Stimulated activated naive CD8-positive, alpha-beta T cell treated with anti-CD3 and anti-CD28 coated beads, Interleukin-15, Interleukin-2, amounts not matched to agents 100 ng/mL and 50 ng/mL, for 24 hours (primary cell): Measurements from ENCODE around the gene PDK2.

Experiments
- H3K27ac Mint-ChIP-seq: one replicate; pipeline ENCODE4 v1.8.0; 2021; ENCODE audit warnings: mild to moderate bottlenecking, mixed read lengths
- H3K27me3 Mint-ChIP-seq: one replicate; pipeline ENCODE4 v1.8.0; 2021; ENCODE audit warnings: mixed read lengths
- H3K36me3 Mint-ChIP-seq: one replicate; pipeline ENCODE4 v1.8.0; 2021; ENCODE audit warnings: low read depth, mixed read lengths
- H3K4me1 Mint-ChIP-seq: one replicate; pipeline ENCODE4 v1.8.0; 2021; ENCODE audit warnings: low read depth, mixed read lengths
- H3K4me3 Mint-ChIP-seq: one replicate; pipeline ENCODE4 v1.8.0; 2021; ENCODE audit warnings: mild to moderate bottlenecking, mixed read lengths
- H3K9me3 Mint-ChIP-seq: one replicate; pipeline ENCODE4 v1.8.0; 2021; ENCODE audit warnings: mixed read lengths

Gene PDK2

GRCh38 chr17:50097926-50098325 is 2.8 kb downstream of the PDK2 start:
- Mint-ChIP-seq H3K27me3 (no peaks in the 10 kb centered on the region), H3K27ac (no peak overlapping the region), H3K9me3 (no peaks in the 10 kb centered on the region), H3K4me1 (peaks cover 31% of the 10 kb centered on the region), H3K36me3 (no peaks in the 10 kb centered on the region), H3K4me3 (no peak overlapping the region)

GRCh38 chr17:50098583-50098982 is 3.4 kb downstream of the PDK2 start:
- Mint-ChIP-seq H3K4me3 (no peak overlapping the region), H3K9me3 (no peaks in the 10 kb centered on the region), H3K27me3 (no peaks in the 10 kb centered on the region), H3K27ac (no peak overlapping the region), H3K4me1 (peaks cover 31% of the 10 kb centered on the region), H3K36me3 (no peaks in the 10 kb centered on the region)

DNA sequence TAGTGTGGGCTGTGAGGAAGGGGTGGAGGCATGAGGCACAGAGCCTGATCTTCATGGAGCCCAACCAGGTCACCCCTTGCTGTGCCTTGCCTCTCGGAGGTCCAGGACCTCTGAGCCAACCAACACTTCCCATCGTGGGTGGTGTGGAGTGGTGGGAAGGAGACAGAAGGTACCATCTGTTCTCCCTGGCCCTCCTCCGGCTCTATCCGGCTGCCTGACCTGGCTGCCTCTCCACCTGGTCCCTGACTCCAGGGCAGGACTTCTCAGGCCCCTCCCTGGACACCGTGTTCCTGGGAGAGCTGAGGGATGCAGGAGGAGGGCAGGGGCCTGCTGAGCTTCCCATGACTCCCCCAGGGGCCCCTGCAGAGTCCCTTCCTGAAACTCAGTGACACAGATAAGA is 3.9 kb downstream of the PDK2 start:
- peaks cover 30% of the 10 kb centered on the region for H3K4me1 Mint-ChIP-seq
- no peaks in the 10 kb centered on the region for H3K9me3 Mint-ChIP-seq
- no peak overlapping the region for H3K27ac Mint-ChIP-seq
- no peaks in the 10 kb centered on the region for H3K27me3 Mint-ChIP-seq
- H3K4me3 Mint-ChIP-seq = no peak overlapping the region
- H3K36me3 Mint-ChIP-seq = no peaks in the 10 kb centered on the region

- Mint-ChIP-seq H3K36me3 (no peaks in the 10 kb centered on the region), H3K27ac (no peak overlapping the region), H3K4me3 (no peak overlapping the region), H3K4me1 (peaks cover 16% of the 10 kb centered on the region), H3K9me3 (no peaks in the 10 kb centered on the region), H3K27me3 (no peaks in the 10 kb centered on the region)
Measured at GRCh38 chr17:50100480-50100883, 5.3 kb downstream of the PDK2 start.

DNA sequence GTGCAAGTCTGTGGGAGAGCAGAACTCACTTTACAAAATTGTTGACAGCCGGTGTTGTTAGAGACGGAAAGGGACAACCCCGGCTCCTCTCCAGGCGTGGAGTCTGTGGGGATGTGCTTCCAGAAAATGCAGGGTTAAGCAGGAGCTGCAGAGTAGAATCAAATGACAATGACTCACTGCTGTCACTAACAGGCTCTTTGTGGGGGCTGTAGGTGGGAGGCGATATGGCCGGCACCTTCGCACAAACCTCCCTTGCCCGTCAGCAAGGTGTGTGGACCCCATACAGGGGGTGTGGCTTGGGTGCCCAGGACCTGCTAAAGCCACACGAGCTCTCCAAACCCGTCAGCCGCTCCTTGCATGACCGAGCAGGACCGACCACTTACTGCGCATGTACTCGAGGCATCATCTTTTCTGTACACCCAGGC is 5.8 kb downstream of the PDK2 start:
- H3K36me3 Mint-ChIP-seq = no peaks in the 10 kb centered on the region
- peaks cover 11% of the 10 kb centered on the region for H3K4me1 Mint-ChIP-seq
- H3K27me3 Mint-ChIP-seq = no peaks in the 10 kb centered on the region
- H3K9me3 Mint-ChIP-seq = no peaks in the 10 kb centered on the region
- H3K4me3 Mint-ChIP-seq = no peak overlapping the region
- no peak overlapping the region for H3K27ac Mint-ChIP-seq

DNA sequence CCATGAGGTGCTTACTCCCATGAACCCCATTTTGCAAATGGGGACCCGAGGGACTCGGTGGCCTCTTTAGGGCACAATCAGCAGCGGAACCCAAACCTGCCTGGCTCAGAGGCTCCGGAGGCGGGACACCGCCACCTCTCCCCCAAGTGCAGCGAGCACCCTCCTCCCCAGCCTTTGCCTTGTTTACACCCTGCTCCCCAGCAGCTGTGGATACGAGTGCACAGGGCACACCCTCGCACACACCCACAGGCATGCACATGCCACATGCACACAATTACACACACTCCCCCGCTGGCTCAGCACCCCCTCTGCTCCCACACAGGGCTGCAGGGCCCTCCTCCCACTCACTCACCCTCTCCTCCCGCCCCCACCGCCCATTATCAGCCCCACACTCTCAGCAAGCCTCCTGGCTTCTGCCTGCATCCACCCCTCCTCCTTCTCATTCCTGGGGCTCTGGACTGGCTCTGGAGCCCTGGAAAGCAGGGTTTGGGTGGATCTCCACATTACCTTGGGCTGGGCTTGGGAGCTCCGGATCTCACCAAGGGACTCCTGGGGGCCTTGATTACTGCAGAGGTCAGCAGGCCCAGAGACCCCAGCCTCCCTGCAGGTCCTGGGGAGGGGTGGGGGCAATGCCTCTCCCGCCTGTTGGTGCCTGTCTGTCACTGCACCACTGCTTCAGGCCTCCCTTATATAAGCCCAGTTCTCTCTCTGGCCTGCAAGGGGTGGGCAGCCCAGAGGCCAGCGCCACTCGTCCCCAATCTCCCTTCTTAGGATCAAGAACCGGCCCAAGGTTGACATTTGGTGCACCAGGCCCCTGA is 6.4 kb downstream of the PDK2 start:
- Mint-ChIP-seq H3K4me1 (peaks cover 7% of the 10 kb centered on the region), H3K9me3 (no peaks in the 10 kb centered on the region), H3K36me3 (no peaks in the 10 kb centered on the region), H3K27ac (no peak overlapping the region), H3K27me3 (no peaks in the 10 kb centered on the region), H3K4me3 (no peak overlapping the region)

- H3K4me1 Mint-ChIP-seq = peaks cover 7% of the 10 kb centered on the region
- no peaks in the 10 kb centered on the region for H3K27me3 Mint-ChIP-seq
- H3K36me3 Mint-ChIP-seq = no peaks in the 10 kb centered on the region
- H3K4me3 Mint-ChIP-seq = no peak overlapping the region
- H3K27ac Mint-ChIP-seq = no peak overlapping the region
- H3K9me3 Mint-ChIP-seq = no peaks in the 10 kb centered on the region
Measured at GRCh38 chr17:50102164-50102991, 7.2 kb downstream of the PDK2 start.

- Mint-ChIP-seq H3K9me3 (no peaks in the 10 kb centered on the region), H3K4me1 (peaks cover 7% of the 10 kb centered on the region), H3K36me3 (no peaks in the 10 kb centered on the region), H3K27me3 (no peaks in the 10 kb centered on the region), H3K27ac (no peak overlapping the region), H3K4me3 (no peak overlapping the region)
Measured at GRCh38 chr17:50103252-50103651, 8.1 kb downstream of the PDK2 start.

DNA sequence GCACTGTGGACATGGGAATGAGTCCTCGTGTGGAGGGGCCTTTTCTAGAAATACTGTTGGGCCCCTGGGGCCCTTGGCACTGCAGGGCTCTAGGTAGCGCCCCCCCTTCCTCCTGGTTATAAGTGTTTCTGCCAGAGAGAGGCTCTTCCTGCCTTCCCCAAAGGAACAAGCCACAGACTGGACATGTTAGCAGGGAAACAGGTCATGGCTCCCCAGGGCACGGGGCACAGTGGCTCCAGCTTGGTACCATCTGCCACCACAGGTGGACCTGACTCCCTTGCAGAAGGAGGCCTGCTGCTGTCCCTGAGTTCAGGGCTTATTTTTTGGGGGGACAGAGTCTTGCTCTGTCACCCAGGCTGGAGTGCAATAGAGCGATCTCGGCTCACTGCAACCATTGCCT is 8.8 kb downstream of the PDK2 start:
- Mint-ChIP-seq H3K27ac (no peak overlapping the region), H3K36me3 (no peaks in the 10 kb centered on the region), H3K4me3 (no peak overlapping the region)

DNA sequence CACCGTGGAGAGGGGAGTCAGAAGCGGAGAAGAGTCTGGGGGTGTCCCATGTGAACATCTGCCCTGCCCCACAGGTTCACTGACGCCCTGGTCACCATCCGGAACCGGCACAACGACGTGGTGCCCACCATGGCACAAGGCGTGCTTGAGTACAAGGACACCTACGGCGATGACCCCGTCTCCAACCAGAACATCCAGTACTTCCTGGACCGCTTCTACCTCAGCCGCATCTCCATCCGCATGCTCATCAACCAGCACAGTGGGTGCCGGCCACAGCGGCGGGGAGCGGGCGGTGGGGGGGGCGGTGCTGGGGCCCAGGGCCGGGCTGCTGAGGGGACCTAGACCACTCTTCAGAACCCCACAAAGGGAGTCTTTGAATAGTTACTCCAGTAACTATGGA is 10.7 kb downstream of the PDK2 start:
- H3K27me3 Mint-ChIP-seq = no peaks in the 10 kb centered on the region
- no peaks in the 10 kb centered on the region for H3K36me3 Mint-ChIP-seq
- H3K4me1 Mint-ChIP-seq = no peaks in the 10 kb centered on the region

More for the DNA sequence above, 8.8 kb downstream of the PDK2 start:
- H3K4me1 Mint-ChIP-seq = peaks cover 7% of the 10 kb centered on the region
- no peaks in the 10 kb centered on the region for H3K27me3 Mint-ChIP-seq
- no peaks in the 10 kb centered on the region for H3K9me3 Mint-ChIP-seq

GRCh38 chr17:50106393-50107131 is 11.4 kb downstream of the PDK2 start:
- Mint-ChIP-seq H3K36me3 (no peaks in the 10 kb centered on the region), H3K27ac (no peak overlapping the region)

More for the DNA sequence above, 10.7 kb downstream of the PDK2 start:
- no peak overlapping the region for H3K27ac Mint-ChIP-seq
- H3K9me3 Mint-ChIP-seq = no peaks in the 10 kb centered on the region
- no peak overlapping the region for H3K4me3 Mint-ChIP-seq

GRCh38 chr17:50107790-50108414 is 12.8 kb downstream of the PDK2 start:
- Mint-ChIP-seq H3K27ac (no peak overlapping the region), H3K4me1 (no peaks in the 10 kb centered on the region), H3K9me3 (no peaks in the 10 kb centered on the region), H3K36me3 (no peaks in the 10 kb centered on the region), H3K27me3 (no peaks in the 10 kb centered on the region), H3K4me3 (no peak overlapping the region)

More at GRCh38 chr17:50106393-50107131, 11.4 kb downstream of the PDK2 start:
- H3K27me3 Mint-ChIP-seq = no peaks in the 10 kb centered on the region
- no peaks in the 10 kb centered on the region for H3K9me3 Mint-ChIP-seq
- no peaks in the 10 kb centered on the region for H3K4me1 Mint-ChIP-seq
- no peak overlapping the region for H3K4me3 Mint-ChIP-seq

DNA sequence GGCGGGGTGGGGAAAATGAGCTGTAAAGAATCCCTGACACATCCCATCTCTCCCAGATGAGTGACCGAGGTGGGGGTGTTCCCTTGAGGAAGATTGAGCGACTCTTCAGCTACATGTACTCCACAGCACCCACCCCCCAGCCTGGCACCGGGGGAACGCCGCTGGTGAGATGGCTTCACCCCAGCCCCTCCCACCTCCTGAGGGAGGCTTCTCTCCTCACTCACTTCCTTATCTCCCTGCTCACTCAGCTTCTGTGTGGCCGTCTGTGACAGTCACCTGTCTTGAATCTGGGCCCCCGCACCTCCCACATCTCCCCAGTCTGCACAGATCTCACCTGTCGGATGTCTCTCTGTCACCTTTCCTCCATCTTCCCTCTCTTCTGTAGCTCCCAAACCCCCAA is 13.4 kb downstream of the PDK2 start:
- Mint-ChIP-seq H3K36me3 (no peaks in the 10 kb centered on the region), H3K9me3 (no peaks in the 10 kb centered on the region), H3K4me3 (no peak overlapping the region), H3K27ac (no peak overlapping the region), H3K27me3 (no peaks in the 10 kb centered on the region), H3K4me1 (no peaks in the 10 kb centered on the region)

DNA sequence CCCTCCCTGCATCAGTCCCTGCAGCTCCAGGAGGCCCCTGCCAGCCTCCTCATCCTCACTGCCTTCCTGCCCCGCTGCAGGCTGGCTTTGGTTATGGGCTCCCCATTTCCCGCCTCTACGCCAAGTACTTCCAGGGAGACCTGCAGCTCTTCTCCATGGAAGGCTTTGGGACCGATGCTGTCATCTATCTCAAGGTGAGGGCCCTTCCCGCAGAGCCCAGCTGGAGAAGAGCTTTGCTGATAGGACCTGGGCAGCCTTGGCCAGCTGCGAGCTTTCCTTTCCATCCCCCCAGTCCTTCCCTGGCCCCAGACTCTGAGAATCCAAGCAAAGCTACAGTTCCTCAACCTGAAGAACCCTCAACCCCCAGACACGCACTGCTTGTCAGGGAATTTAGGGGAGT is 14.1 kb downstream of the PDK2 start:
- Mint-ChIP-seq H3K27ac (no peak overlapping the region), H3K36me3 (no peaks in the 10 kb centered on the region)

More for the DNA sequence above, 14.1 kb downstream of the PDK2 start:
- Mint-ChIP-seq H3K27me3 (no peaks in the 10 kb centered on the region), H3K9me3 (no peaks in the 10 kb centered on the region), H3K4me3 (no peak overlapping the region), H3K4me1 (no peaks in the 10 kb centered on the region)
